Right lung (tissue), 5 donors: ENCODE measurements around the gene OSBPL6. TPM values are rescaled to one million over a fixed set of nuclear protein-coding genes. Genes with fewer than 3 reads are reported as not detected.
"Not testable (repeated sequence)": the region's sequence is repeated elsewhere in the genome, so short reads cannot be mapped to it uniquely, and the experiment has no call there.

Experiments
- DNase-seq, 2 donors: peaks; one replicate each; pipeline ENCODE4 v3.0.0-alpha.2; 2013
- polyA plus RNA-seq, 5 donors: library from polyadenylated mRNA; unstranded; fragments of 120-200 nt; gene quantifications; one replicate each; pipeline versions ENCODE4 v1.2.1 to v1.2.3, GENCODE V29; 2013; ENCODE audit warnings: inconsistent platforms in 1 of 5, low replicate concordance in 1 of 5; ENCODE audit not compliant: insufficient read length in 5 of 5, insufficient read depth in 1 of 5

Gene OSBPL6
- polyA plus RNA-seq, 5 donors = 3.1 to 6.7 (median 5.7) TPM

GRCh38 chr2:178401994-178402437 lies 207.7 kb downstream of the OSBPL6 start:
- no peak for DNase-seq

GRCh38 chr2:178403671-178404306 lies 209.5 kb downstream of the OSBPL6 start:
- no peak for DNase-seq

- peak; percentile 11 to 13 for DNase-seq
These were observed 210.1 kb downstream of the OSBPL6 start for GRCh38 chr2:178404368-178404767.

GRCh38 chr2:178409261-178409660 lies 214.9 kb downstream of the OSBPL6 start:
- no peak for DNase-seq

- no peak for DNase-seq
These were observed 217.7 kb downstream of the OSBPL6 start for GRCh38 chr2:178412047-178412446.

- not testable (repeated sequence) for DNase-seq
These were observed 218.1 kb downstream of the OSBPL6 start for GRCh38 chr2:178412453-178412852.

GRCh38 chr2:178413472-178414265 lies 219.4 kb downstream of the OSBPL6 start:
- peak; percentile 76 to 83 for DNase-seq

- DNase-seq = peak; percentile 82 to 88
These were observed 220.2 kb downstream of the OSBPL6 start for GRCh38 chr2:178414266-178415247.

- no peak for DNase-seq
These were observed 221.7 kb downstream of the OSBPL6 start for GRCh38 chr2:178415979-178416378.

GRCh38 chr2:178417916-178418315 lies 223.6 kb downstream of the OSBPL6 start:
- no peak for DNase-seq

GRCh38 chr2:178418426-178418825 lies 224.1 kb downstream of the OSBPL6 start:
- no peak for DNase-seq

GRCh38 chr2:178419123-178419522 lies 224.8 kb downstream of the OSBPL6 start:
- no peak for DNase-seq

- DNase-seq = no peak
These were observed 226.2 kb downstream of the OSBPL6 start for GRCh38 chr2:178420463-178420999.

- no peak for DNase-seq
These were observed 227.8 kb downstream of the OSBPL6 start for GRCh38 chr2:178422097-178422496.

- DNase-seq = not testable (repeated sequence)
These were observed 229.4 kb downstream of the OSBPL6 start for GRCh38 chr2:178423746-178424145.

GRCh38 chr2:178425255-178425827 lies 231.0 kb downstream of the OSBPL6 start:
- DNase-seq = no peak

- no peak for DNase-seq
These were observed 232.1 kb downstream of the OSBPL6 start for GRCh38 chr2:178426388-178426787.

GRCh38 chr2:178427458-178427857 lies 233.1 kb downstream of the OSBPL6 start:
- DNase-seq = no peak

- no peak for DNase-seq
These were observed 234.1 kb downstream of the OSBPL6 start for GRCh38 chr2:178428396-178428806.

- no peak for DNase-seq
These were observed 235.0 kb downstream of the OSBPL6 start for GRCh38 chr2:178429336-178429735.

- no peak for DNase-seq
These were observed 242.3 kb downstream of the OSBPL6 start for GRCh38 chr2:178436662-178437061.
